A549 (cell line): ENCODE results near the gene SINHCAF.

ENCODE experiments used
- CEBPB ChIP-seq, 2 experiments: fragments of >200 bp in 1 of 2; sonication (Bioruptor Twin) in 1 of 2; formaldehyde crosslinking in 1 of 2; IDR thresholded peaks; 2 replicates each; pipeline ENCODE4 v1.6.1; 2012 to 2016
- CTCF ChIP-seq: fragments of >200 bp; sonication (Bioruptor Twin); formaldehyde crosslinking; IDR thresholded peaks from 3 replicates; pipeline ENCODE4 v1.5.1; 2016

GRCh38 chr12:31326736-31327659, 1.0 kb upstream of the SINHCAF start:
- TF ChIP-seq CTCF, result no peak
- no peak for TF ChIP-seq CEBPB (IDR thresholded peaks at IDR 0.05)
